HG02840 (cell line): ENCODE measurements around the gene PRND.
"Not testable (repeated sequence)": the region's sequence is repeated elsewhere in the genome, so short reads cannot be mapped to it uniquely, and the experiment has no call there.

Experiments
- ATAC-seq: cut with Tn5 transposase; IDR thresholded peaks from one replicate; pipeline ENCODE4 v1.9.1; 2021; ENCODE audit warnings: mild to moderate bottlenecking, moderate library complexity, moderate number of reproducible peaks; ENCODE audit not compliant: unreplicated experiment, low FRiP score

PRND gene

DNA sequence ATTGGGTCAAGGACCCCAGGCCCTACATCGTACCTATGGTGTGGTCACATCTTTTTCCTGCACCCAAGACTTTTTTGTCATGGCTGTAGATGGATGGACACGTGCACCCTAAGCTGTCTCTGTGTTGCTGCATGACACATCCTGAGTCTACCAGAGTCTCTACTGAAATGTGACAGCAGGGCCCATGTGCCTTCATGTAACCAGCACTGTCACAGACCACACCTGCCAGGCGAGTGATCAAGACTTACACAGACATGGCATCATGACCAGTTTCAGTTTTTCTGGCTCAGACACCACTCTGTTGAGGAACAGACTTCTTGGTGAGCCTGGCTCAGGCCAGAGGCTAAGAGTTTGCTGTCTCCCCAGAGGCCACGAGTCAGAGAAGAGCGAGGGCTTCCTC lies 7.6 kb downstream of the PRND start:
- no peak for ATAC-seq

DNA sequence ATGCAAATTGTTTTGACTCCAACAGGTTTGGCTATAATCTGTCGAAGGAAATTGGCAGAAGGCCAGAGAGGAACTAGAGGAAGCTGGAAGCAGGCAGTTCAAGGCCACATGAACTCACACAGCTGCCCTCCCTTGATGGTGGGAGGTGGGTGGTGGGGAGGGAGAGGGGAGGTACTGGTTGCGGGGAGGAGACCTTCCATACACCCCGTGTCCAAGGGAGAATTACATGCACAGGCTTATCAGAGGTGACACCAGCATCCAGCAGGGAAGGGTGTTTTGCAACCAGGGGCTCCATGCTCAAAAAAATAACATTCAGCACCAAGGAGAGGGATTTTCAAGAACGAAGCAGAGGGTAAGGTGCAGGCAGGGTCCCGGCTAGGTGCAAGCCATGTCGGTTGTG lies 9.1 kb downstream of the PRND start:
- no peak for ATAC-seq

DNA sequence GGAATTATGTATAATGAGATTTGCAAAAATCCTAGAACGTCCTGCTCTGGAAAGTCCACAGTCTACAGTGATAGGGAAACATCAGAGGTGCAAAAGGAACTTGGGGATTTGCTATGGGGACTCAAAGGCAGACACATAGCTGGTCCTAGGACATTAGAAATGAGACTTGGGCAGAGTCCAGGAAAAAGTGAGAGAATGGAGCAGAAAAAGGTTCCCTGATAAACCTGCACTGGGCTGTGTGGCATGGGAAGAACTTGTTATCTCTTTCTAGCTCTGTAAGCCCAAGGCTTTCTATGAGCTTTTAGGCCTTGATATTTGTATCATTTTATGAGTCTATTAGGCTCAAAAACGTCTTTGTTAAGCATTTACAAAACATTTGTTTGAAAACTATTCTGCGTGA lies 15.2 kb downstream of the PRND start:
- ATAC-seq, result no peak

DNA sequence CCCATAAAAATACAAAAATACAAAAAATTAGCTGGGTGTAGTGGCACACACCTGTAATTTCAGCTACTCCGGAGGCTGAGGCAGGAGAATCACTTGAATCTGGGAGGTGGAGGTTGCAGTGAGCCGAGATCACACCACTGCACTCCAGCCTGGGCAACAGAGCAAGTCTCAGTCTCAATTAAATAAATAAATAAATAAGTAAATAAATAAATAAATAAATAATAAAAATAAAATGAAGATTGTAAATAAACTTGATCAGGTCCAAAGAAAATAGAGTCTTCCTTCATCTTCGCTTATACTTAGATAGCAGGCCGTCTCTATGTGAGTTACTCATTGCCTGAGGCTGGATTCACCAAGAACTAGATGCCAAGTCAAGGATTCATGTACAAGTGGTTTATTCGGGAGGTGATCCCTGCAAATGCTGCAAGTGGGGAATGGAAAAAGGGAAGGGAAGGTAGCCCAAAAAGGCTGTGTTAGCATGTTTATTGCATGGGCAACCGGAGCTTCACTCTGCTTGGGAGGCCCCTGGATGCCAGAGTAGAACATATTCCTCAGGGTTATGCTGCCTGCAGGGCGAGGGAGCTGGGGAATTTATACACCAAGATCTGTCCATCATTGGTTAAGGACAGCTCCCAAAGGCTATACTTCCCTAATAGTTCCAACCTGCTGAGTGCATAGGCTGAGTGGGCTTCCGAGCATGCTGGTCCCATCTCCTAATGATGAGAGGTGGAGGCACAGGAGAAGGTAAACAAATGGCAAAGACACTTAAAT lies 16.3 kb downstream of the PRND start:
- no peak for ATAC-seq

DNA sequence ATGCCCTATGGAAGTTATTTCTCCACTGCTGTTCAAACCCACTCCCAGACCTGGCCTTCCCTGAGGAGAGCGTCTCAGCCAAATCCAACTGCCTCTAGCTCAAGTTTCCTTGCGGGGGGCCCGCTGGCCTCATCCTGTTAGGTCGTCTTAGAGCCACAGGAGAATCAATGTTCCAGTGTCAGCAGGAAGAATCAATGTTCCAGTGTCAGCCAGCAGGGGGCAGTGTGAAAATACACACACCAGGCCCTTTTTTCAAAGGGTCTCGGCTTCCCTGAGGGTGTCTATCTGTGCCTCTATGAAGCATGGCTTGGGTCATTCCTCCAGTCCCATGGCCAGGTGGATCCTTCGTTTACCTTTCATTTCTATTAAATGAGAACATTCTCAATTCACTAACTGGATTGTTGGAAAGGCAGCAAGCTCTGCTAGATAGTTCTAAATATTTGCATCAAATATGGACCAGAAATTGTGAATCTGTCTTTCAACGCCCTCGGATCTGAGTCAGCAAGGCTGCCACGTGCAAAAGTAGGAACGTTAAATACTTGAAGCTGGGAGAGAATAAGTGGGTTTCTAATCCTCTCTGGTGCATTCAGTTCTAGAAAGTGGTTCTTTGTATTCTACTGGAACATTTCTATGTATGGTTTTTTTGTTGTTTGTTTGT lies 19.2 kb downstream of the PRND start:
- ATAC-seq, result no peak

DNA sequence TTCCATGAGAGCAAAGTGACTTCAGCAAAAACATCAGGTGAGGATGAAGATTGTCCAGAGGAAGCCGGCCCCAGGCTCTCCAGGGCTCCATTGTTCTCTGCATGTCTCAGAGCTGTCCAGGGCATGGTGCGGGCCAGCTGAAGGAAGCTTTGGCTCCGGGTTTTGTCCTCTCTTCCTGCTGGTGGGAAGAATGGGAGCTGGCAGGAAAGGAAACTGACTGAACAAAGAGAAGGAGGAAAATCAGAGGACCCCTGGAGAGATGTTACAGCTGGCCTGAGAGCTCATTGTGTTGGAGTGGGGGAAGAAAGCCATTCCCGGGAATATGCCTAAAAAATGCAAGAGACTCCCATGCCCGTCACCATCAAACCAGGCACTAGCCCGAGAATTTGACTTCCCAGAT lies 27.1 kb downstream of the PRND start:
- no peak for ATAC-seq

DNA sequence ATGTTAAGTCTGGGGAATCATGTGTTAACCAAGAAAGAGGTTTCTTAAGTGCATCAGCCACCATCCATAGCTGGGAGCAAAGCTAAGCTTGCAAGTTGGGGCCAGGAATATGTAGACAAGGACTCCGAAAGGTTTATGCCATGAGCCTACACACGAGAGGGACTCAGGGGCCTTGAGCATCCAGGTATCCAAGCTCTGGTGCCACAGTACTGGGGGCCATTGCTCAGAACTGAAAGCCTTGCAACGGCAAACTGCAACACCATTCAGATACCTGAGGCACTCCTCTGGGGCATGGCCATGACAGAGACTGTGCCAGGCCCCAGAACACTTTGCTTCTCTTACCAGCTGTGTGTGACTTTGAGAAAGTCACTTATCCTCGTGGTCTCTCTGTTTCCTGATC lies 27.6 kb downstream of the PRND start:
- ATAC-seq, result no peak

DNA sequence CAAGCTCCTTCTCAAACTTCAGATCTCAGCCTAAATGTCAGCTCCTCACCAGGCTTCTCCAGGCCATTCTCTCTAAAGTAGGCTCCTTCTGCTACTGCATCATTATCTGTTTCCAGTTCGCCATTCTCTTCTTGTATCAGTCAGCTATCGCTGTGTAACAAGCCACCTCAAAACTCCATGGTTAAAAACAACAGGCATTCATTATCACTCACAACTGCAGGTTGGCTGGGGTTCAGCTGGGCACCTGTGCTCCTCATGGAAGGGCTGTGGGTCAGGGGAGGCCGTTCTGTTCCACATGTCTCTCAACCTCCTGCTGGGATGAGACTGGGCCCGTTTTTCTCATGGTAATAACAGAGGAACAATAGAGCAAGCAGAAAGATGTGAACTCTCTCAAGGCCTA lies 28.7 kb downstream of the PRND start:
- no peak for ATAC-seq

DNA sequence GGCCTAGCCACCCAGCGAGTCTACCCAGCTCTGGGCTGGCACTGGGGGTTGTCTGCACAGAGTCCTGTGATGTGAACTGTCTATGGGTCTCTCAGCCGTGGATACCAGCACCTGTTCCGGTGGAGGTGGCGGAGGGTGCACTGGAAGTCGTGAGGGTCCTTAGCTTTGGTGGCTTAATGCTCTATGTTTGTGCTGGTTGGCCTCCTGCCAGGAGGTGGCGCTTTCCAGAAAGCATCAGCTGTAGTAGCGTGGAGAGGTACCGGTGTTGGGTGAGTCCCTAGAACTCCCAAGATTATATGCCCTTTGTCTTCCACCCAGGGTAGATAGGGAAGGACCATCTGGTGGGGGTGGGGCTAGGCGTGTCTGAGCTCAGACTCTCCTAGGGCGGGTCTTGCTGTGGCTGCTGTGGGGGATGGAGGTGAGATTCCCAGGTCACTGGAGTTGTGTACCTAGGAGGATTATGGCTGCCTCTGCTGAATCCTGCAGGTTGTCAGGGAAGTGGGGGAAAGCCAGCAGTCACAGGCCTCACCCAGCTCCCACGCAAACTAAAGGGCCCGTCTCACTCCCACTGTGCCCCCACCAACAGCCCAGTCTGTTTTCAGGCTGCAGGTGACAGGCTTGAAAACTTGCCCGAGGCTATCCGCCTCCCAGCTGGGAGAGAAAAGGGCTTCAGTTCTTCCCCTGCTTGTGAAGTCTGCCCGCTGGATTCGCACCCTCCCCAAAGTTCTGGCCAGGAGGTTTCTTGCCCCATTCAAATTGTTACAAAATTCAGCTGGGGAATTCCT lies 37.6 kb downstream of the PRND start:
- ATAC-seq, result not testable (repeated sequence)

DNA sequence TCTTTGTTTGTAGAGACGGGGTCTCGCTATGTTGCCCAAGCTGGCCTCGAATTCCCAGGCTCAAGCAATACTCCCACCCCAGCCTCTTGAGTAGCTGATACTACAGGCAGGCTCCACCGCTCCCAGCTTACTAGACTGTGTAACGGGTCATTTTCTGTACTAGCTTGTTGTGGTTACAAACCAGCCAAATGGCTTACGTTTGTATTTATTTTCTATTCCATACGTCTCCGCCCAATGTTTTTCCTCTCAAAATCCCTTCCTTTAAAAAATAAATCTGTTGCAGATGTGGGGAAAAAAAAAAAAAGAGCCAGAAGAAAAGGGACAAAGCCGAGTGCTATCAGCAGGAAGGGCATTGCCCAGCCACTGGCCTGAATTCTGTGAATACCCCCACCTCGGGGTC lies 41.6 kb downstream of the PRND start:
- ATAC-seq, result no peak

DNA sequence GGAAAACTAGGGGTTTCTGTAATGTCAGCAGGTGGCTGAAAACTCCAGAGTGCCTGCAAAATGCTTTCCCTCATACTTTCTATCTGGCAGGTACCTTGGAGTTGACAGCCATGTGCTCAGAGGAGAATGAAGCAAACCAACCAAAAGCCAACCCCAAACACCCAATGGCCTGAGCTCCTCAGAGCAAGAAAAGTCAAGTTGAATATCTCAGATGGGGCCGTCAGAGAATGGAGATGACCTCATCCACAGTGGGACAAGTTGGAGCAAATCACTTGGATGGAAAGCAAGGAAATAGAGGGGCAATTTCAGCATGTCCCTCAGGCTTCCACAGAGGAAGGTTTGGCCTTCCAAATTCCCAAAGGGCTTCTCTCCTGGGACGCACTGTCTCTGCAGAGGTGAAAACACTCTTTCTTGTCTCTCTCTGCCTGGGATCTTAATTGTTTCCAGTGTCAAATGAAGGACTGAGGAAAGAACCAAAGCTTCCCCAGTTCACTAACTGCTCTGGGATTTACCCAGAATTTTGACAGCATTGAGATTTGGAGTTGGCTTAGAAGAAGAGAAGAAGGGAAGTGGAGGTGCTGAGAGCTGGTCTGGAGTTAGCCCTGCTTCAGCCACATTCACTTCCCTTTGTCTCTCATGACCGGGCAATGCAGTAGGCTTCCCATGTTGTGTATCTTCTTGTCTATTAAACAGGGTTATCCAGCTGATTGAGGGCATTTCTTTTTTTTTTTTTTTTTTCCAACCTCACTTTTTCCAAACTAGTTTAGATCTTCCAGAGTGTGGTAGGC lies 42.2 kb downstream of the PRND start:
- no peak for ATAC-seq

DNA sequence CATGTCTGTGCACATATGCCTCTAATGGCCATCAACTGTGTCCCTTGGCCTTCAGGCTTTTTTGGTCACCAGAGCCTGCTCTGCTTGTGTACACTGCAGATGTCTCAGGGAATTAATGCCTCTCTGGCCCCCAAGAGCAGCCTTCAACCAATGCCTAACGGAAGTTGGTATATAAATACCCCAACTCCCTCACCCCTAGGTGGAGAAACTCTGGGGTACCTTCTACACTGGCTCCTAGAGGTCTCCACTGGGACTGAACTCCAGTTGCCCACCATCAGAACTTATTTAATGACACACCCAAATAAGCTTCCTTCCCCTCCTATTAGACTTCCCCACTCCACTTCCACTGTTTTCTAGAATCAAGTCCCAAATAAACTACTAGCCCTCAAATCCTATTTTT lies 43.1 kb downstream of the PRND start:
- no peak for ATAC-seq

DNA sequence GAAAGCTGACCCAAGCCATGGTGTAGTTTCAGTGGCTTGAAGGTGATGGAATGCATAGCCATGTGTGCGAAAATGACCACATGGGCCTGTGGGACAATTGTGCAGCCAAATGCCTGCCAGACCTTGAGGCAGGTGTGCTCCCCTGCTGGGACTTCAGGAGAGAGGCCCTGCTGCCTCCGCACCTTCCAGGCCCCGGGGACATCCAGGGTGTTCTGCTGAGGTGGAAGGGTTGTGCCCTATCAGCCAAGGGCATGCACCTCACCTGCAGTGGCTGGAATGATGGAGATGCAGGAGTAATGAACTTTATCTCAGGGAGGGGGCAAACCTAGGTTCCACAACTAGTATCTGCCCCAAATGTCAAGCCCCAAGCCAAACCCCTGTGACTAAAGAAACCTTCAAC lies 44.0 kb downstream of the PRND start:
- ATAC-seq, result no peak

DNA sequence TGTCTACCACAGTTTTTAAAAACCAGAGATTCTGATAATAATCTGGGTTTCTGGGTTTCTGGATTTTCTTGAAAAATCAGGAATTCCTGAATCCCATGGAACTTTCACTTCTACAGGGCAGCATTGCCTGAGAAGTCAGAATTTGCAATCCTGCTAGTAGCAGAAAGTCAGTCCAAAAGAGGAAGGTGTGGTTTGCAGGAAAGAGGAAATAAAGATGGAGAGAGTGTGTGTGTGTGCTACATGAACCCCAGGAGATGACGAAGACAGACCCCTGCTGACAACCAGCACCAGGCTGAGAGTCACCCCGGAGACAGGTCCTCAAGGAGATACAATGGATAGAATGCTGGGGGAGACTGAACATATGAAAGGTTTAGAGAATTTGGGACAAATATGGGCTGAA lies 44.9 kb downstream of the PRND start:
- no peak for ATAC-seq

DNA sequence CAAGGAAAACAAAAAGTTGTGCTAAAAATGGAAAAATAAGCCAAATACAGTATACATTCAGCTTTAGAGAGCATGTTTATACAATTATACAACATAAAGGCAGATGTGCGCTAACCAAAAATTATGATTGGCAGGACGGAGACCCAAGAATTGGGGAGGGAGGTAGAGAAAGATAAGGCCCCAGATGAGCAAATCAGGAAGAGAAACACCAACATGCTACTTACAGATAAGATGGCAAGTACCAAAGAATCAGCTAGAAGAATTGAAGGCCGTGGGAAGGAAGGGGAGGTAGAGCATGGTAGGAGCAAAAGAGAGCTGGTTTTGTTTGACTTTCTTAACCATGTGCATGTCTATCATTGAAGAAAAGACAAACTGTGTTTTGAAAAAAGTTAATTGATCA lies 45.4 kb downstream of the PRND start:
- no peak for ATAC-seq

DNA sequence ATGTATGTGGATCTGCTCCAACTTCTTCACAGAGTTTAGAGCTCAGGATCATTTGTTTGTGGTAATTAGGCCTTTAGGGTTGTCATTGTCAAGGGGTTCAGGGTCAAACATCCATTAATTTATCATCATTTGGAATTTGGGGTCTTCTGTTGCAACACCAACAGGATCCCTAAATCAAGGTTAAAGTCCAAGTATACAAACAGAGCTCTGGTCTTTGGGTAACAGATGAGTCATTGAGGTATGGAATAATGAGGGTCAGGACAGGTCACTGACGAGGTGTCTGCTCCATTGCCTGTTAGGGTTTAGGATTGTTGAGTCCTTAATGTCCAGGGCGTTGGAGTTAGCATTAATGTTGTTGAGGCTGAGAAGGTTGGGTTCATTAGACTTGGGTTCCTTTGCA lies 47.6 kb downstream of the PRND start:
- ATAC-seq, result no peak

DNA sequence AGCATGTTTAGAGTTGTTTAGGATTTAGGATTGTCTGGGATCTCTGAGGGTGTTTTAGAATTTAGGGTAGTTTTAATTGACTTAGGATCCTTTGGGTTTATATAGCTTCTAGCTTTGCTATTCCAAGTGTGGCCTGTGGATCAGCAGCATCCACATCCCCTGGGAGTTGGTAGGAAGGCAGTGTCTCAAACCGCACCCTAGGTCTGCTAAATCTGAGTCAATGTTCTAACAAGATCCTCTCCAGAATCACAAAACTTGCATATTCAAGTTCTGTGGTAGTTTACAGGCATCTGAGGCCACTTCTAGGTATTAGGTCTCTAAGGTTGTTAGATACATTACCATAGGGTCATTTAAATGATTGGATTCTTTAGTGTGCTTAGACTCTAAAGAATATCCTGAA lies 48.3 kb downstream of the PRND start:
- no peak for ATAC-seq

DNA sequence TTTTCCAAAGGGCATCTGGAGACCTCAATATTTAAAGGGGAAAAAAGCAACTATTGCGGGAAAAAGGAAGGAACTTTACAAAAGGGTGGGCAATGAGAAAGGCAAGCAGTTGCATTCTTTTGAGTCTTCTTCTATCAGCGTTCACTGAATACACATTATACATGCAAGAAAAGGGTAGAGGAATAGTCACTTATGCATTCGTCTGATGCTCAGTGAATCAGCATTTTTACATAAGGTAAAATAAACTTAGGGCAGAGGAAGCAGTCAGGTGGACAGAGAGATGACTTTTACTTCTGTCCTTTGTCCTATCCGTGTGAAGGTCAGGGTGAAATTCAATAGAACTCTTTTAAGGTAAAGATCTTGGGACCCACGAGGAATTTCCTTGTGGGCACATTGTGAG lies 49.3 kb downstream of the PRND start:
- ATAC-seq, result no peak

DNA sequence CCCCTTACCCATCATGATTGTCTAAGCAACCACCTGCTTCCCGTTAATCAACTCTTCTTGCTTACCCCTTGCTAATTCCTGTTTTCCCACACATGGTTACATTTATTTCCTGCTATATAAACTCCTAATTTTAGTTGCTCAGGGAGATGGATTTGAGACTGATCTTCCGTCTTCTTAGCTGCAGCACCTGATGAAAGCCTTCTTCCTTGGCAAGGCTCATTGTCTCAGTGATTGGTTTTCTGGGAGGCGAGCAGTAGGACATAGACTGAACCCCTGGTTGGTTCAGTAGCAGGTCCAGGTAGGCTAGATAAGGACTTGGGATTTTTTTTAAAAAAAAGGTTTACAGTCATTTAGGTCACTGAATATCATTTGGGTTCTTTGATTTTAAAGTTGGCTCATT lies 50.4 kb downstream of the PRND start:
- no peak for ATAC-seq

DNA sequence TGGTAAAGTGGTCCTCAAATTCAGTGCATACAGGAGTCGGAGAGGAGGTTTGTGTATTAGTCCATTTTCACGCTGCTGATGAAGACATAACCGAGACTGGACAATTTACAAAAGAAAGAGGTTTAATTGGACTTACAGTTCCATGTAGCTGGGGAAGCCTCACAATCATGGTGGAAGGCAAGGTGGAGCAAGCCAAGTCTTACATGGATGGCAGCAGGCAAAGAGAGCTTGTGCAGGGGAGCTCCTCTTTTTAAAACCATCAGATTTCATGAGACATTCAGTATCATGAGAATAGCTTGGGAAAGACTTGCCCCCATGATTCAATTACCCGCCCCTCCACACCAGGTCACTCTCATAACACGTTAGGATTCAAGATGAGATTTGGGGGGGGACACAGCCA lies 51.3 kb downstream of the PRND start:
- not testable (repeated sequence) for ATAC-seq

DNA sequence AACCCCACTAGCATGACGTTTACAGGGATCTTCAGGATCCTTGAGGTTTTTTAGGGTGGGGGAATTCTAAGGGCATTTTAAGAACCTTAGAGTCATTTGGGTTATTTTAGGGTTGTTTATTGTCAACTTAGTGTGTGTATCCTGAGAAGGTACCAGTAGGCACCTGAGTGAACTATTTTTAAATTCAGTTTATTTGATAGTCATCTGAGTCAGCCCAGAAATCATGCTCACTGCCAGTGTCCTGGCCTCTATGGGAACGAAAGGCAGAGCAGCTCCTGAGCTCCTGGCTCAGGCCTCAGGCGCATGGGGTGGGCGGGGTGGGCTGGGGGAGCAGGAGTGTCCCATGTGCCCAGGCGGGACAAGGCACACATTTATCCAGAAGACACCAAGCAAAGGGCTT lies 52.0 kb downstream of the PRND start:
- no peak for ATAC-seq
